GM12864 (cell line): ENCODE results near the gene USP35.

Experiments
- DNase-seq: peaks from one replicate; pipeline ENCODE4 v3.0.0-alpha.2; 2011; ENCODE audit warnings: low read depth
- H3K4me3 ChIP-seq: 2 replicates; pipeline ENCODE4 v1.5.1; 2011; ENCODE audit warnings: mild to moderate bottlenecking, low read depth, low read length, control low read depth
- CTCF ChIP-seq: IDR thresholded peaks from 2 replicates; pipeline ENCODE4 v1.5.1; 2011; ENCODE audit warnings: low read depth, mild to moderate bottlenecking, moderate library complexity, low read length, control low read depth, inconsistent platforms; ENCODE audit errors: missing control alignments

Gene USP35

DNA sequence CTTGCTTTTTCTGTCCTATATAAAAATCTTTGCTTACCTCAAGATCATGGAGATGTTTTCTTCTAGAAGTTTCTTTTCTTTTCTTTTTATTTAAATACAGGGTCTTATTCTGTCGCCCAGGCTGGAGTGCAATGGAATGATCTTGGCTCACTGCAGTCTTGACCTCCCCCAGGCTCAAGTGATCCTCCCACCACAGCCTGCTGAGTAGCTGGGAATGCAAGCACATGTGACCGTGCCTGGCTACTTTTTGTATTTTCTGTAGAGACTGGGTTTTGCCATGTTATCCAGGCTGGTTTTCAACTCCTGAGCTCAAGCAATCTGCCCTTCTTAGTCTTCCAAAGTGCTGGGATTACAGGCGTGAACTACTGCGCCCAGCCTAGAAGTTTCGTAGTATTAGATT lies 45.3 kb downstream of the USP35 start:
- no peak overlapping the region for H3K4me3 ChIP-seq
- DNase-seq = no peak
- TF ChIP-seq CTCF = no peak

DNA sequence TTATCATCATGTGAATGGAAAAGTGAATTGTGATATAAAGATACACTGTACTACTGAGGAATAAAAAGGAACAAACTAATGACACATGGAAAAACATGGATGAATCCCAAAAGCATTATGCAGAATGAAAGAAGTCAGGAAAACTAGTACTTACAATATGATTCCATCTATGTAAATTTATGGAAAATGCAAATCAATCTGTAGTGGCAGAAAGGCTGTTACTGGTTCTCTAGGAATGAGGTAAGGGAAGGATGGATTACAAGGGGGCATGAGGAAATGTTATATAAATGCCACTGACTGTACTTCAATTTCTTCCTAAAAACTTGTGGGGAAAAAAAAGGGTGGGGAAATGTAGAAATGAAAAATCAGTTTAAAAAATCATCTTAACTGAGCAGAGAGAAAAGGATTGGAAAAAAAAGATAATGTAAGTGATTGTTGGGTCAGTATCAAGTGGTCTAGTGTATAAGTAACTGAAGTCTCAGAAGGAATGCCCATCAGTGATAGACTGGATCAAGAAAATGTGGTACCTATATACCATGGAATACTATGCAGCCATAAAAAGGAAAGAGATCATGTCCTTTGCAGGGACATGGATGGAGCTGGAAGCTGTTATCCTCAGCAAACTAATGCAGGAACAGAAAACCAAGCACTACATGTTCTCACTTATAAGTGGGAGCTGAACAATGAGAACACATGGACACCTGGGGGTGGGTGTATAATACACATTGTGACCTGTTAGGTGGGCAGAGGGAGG lies 48.8 kb downstream of the USP35 start:
- no peak for TF ChIP-seq CTCF
- DNase-seq = no peak
- no peak overlapping the region for H3K4me3 ChIP-seq

DNA sequence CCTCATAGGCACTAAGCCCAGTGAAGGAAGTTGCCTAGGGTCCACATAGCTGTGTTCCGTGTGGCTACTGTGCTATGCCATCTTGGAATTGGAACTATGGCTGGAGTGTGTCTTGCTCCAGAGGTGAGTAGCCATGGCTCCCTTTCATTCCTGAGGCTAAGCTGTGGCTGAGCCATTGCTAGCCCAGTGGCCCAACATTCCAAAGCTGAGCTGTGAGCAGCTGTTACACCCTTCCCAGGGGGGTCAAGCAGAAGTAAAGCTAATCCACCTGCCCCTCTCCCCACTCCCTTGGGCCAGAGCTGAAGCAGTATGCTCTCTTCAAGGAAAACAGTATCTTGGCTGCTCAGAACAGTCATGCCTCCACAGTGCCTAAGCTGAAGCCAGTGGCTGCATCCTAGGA lies 51.1 kb downstream of the USP35 start:
- no peak overlapping the region for H3K4me3 ChIP-seq
- DNase-seq = no peak
- no peak for TF ChIP-seq CTCF

GRCh38 chr11:78241475-78241874 lies 52.8 kb downstream of the USP35 start:
- no peak overlapping the region for H3K4me3 ChIP-seq
- TF ChIP-seq CTCF = no peak
- DNase-seq = no peak

DNA sequence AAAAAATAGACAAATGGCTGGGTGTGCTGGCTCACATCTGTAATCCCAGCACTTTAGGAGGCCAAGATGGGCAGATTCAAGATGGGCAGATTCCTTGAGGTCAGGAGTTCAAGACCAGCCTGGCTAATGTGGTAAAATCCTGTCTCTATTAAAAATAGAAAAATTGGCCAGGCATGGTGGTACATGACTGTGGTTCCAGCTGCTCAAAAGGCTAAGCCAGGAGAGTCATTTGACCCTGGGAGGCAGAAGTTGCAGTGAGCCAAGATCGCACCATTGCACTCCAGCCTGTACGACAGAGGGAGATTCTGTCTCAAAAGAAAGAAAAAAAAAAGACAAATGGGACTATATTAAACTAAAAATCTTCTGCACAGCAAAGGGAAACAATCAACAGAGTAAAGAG lies 55.4 kb downstream of the USP35 start:
- TF ChIP-seq CTCF = no peak
- H3K4me3 ChIP-seq = no peak overlapping the region
- no peak for DNase-seq

- no peak for TF ChIP-seq CTCF
- DNase-seq = no peak
Measured at GRCh38 chr11:78244546-78245255, 56.0 kb downstream of the USP35 start.

GRCh38 chr11:78248191-78248590 lies 59.5 kb downstream of the USP35 start:
- no peak overlapping the region for H3K4me3 ChIP-seq
- no peak for TF ChIP-seq CTCF
- DNase-seq = no peak

More at GRCh38 chr11:78244546-78245255, 56.0 kb downstream of the USP35 start:
- no peak overlapping the region for H3K4me3 ChIP-seq
